HepG2 (cell line): Measurements from ENCODE around the gene IRF4. TPM values are rescaled to one million over a fixed set of nuclear protein-coding genes. Genes with fewer than 3 reads are reported as not detected.

Experiments used
- ATAC-seq: fragments of 200-7000 bp; cut with Tn5 transposase; 3 replicates; pipeline ENCODE4 v1.9.1; 2020; ENCODE audit warnings: mild to moderate bottlenecking, moderate library complexity
- BruUV-seq: library from RNA; stranded (reverse); fragments of 400-500 nt; replicated peaks from 2 replicates; lab custom pipeline; 2021; lab: Mats Ljungman, UMichigan
- CTCF ChIA-PET: fragments of 300-600 bp; formaldehyde crosslinking; extraction: SDS; loops from one replicate; lab custom pipeline; 2021; ENCODE audit warnings: low total read pairs, inconsistent platforms, low intra/inter-chr PET ratio; lab: Yijun Ruan, JAX
- POLR2A ChIA-PET: fragments of 350-600 bp; sonication (Branson Sonifier 250); formaldehyde crosslinking; loops from one replicate; lab custom pipeline; 2020; ENCODE audit warnings: antibody characterized with exemption, inconsistent platforms; lab: Yijun Ruan, JAX
- DNase-seq: peaks from one replicate; pipeline ENCODE4 v3.0.0-alpha.2; 2015; ENCODE audit warnings: low spot score
- FAIRE-seq: peaks from 3 replicates; lab custom pipeline; 2011; peaks lifted over from hg19 to GRCh38; lab: Jason Lieb, UNC
- H2AFZ ChIP-seq: one replicate; pipeline ENCODE4 v1.6.1; 2011; ENCODE audit warnings: low read length, inconsistent platforms
- H3K27ac ChIP-seq: fragments of 300-600 bp; 3 replicates; pipeline ENCODE4 v1.8.0; 2011; ENCODE audit warnings: mixed run types, mild to moderate bottlenecking, mixed read lengths, low read length, inconsistent platforms; ENCODE audit not compliant: insufficient read depth; ENCODE audit errors: extremely low read length
- H3K27me3 ChIP-seq, 2 experiments: fragments of 200-600 bp in 1 of 2; 2 replicates in 1 of 2; 3 replicates in 1 of 2; pipeline versions ENCODE4 v1.6.0 to v1.8.0; 2011; ENCODE audit warnings: low read length in 2 of 2, mild to moderate bottlenecking in 2 of 2, moderate library complexity in 2 of 2, inconsistent platforms in 1 of 2; ENCODE audit not compliant: insufficient read depth in 2 of 2, control insufficient read depth in 1 of 2
- H3K36me3 ChIP-seq, 2 experiments: fragments of 200-600 bp in 1 of 2; replicated peaks in 1 of 2; 2 replicates in 1 of 2; 3 replicates in 1 of 2; pipeline versions ENCODE4 v1.5.1 to v1.8.0; 2011; ENCODE audit warnings: low read length in 2 of 2, inconsistent platforms in 1 of 2; ENCODE audit not compliant: insufficient read depth in 2 of 2, control insufficient read depth in 1 of 2
- H3K4me1 ChIP-seq: 2 replicates; pipeline ENCODE4 v1.5.1; 2012; ENCODE audit warnings: low read length, inconsistent platforms; ENCODE audit not compliant: insufficient read depth
- H3K4me2 ChIP-seq: 2 replicates; pipeline ENCODE4 v1.6.0; 2011; ENCODE audit warnings: low read depth, low read length, inconsistent platforms
- H3K4me3 ChIP-seq, 3 experiments: fragments of 200-600 bp in 1 of 3; sonication (generic), shearing (Covaris generic) in 1 of 3; replicated peaks in 1 of 3; 2 replicates each; pipeline ENCODE4 v1.5.1; 2011 to 2016; ENCODE audit warnings: low read length in 3 of 3, inconsistent platforms in 2 of 3, low read depth in 2 of 3, mild to moderate bottlenecking in 2 of 3, control low read depth in 1 of 3, mixed read lengths in 1 of 3; ENCODE audit not compliant: insufficient read depth in 1 of 3
- H3K79me2 ChIP-seq: one replicate; pipeline ENCODE4 v1.6.1; 2011; ENCODE audit warnings: low read length, inconsistent platforms; ENCODE audit not compliant: insufficient read depth
- H3K9ac ChIP-seq: 2 replicates; pipeline ENCODE4 v1.6.0; 2011; ENCODE audit warnings: mild to moderate bottlenecking, low read depth, low read length, inconsistent platforms; ENCODE audit not compliant: insufficient read depth
- H3K9me3 ChIP-seq: 2 replicates; pipeline ENCODE4 v1.5.1; 2012; ENCODE audit warnings: mild to moderate bottlenecking, low read length
- H4K20me1 ChIP-seq: 2 replicates; pipeline ENCODE4 v1.6.0; 2011; ENCODE audit warnings: inconsistent platforms, mild to moderate bottlenecking, low read length, moderate library complexity; ENCODE audit not compliant: insufficient read depth
- BCL6 ChIP-seq: IDR thresholded peaks from 2 replicates; pipeline ENCODE4 v1.6.1; 2016; ENCODE audit warnings: missing genetic modification reagents, missing compliant biosample characterization
- DMAP1 ChIP-seq: IDR thresholded peaks from 2 replicates; pipeline ENCODE4 v1.6.1; 2016
- FOXA3 ChIP-seq: IDR thresholded peaks from 2 replicates; pipeline ENCODE4 v1.6.1; 2016; ENCODE audit warnings: missing genetic modification reagents, missing compliant biosample characterization
- IRF9 ChIP-seq: sonication (generic); formaldehyde crosslinking; IDR thresholded peaks from 2 replicates; pipeline ENCODE4 v1.8.0; 2022; ENCODE audit warnings: missing genetic modification reagents, mild to moderate bottlenecking, borderline replicate concordance
- ZBTB3 ChIP-seq: sonication (generic); formaldehyde crosslinking; IDR thresholded peaks from 2 replicates; pipeline ENCODE4 v1.4.0; 2020; ENCODE audit warnings: low read depth, mild to moderate bottlenecking, moderate library complexity, missing genetic modification reagents, borderline replicate concordance
- ZBTB33 ChIP-seq: sonication (generic); formaldehyde crosslinking; IDR thresholded peaks from 2 replicates; pipeline ENCODE4 v1.4.0; 2020; ENCODE audit warnings: missing genetic modification reagents
- ZSCAN25 ChIP-seq: sonication (generic); formaldehyde crosslinking; IDR thresholded peaks from 2 replicates; pipeline ENCODE4 v1.8.0; 2022; ENCODE audit warnings: mild to moderate bottlenecking, missing genetic modification reagents
- WGBS: methylation state at CpG from one replicate; pipeline ENCODE4 v1.1.6; 2017; ENCODE audit warnings: low lambda C conversion rate; 5-methylcytosine and 5-hydroxymethylcytosine counted together
- in situ Hi-C: cut with HindIII; loops from 2 replicates; pipeline ENCODE4 v1.10.0; 2017; ENCODE audit warnings: low pct_unique_long_range_greater_than_20kb; ENCODE audit not compliant: extremely low pct_ligation_motif_present
- intact Hi-C: fragments of 100-400 bp; cut with micrococcal nuclease; formaldehyde crosslinking; loops from one replicate; pipeline ENCODE4 v1.10.0; 2022; ENCODE audit not compliant: unreplicated experiment
- polyA plus RNA-seq, 8 experiments: library from polyadenylated mRNA; depleted of rRNA in 3 of 8; stranded (reverse) in 7 of 8; unstranded in 1 of 8; fragments of >200 nt; fragmentation: Illumina TruSeq in 4 of 8; extraction: Trizol in 4 of 8; gene quantifications; 2 replicates each; pipeline versions ENCODE4 v1.2.1 to v1.2.3, GENCODE V29; 2011 to 2016; ENCODE audit warnings: low read depth in 4 of 8, missing spikeins in 1 of 8, mixed read lengths in 1 of 8; ENCODE audit not compliant: insufficient read depth in 1 of 8
- total RNA-seq, 5 experiments: library from RNA; depleted of rRNA; stranded (reverse); fragments of >200 nt; fragmentation: Illumina TruSeq; extraction: Trizol; gene quantifications; 2 replicates each; pipeline ENCODE4 v1.2.3, GENCODE V29; 2016; ENCODE audit warnings: low read depth in 1 of 5
- TF ChIP-seq, protein P1 (sequence below): sonication (generic); formaldehyde crosslinking; IDR thresholded peaks from 2 replicates; pipeline ENCODE4 v1.4.0; 2020; ENCODE audit warnings: missing genetic modification reagents, mild to moderate bottlenecking, borderline replicate concordance
- TF ChIP-seq, protein P2 (sequence below): IDR thresholded peaks from 2 replicates; pipeline ENCODE4 v1.6.1; 2016; ENCODE audit warnings: low read depth
- TF ChIP-seq, protein P3 (sequence below): IDR thresholded peaks from 2 replicates; pipeline ENCODE4 v1.6.1; 2016; ENCODE audit warnings: mild to moderate bottlenecking

The IRF4 gene
- total and polyA plus RNA-seq, 2 of the 13 experiments (the other 11 are each of a cell fraction or from before 2014, with no cell fraction given), result 0.07 to 0.09 TPM

- TF ChIP-seq ZBTB33 (CRISPR knock-in tag) (peak; percentile 77), BCL6 (CRISPR knock-in tag) (peak; percentile 17; the same call in 1 of the 2 replicates)
These were observed 30.7 kb upstream of the IRF4 start (continued) for GRCh38 chr6:360764-361373.

DNA sequence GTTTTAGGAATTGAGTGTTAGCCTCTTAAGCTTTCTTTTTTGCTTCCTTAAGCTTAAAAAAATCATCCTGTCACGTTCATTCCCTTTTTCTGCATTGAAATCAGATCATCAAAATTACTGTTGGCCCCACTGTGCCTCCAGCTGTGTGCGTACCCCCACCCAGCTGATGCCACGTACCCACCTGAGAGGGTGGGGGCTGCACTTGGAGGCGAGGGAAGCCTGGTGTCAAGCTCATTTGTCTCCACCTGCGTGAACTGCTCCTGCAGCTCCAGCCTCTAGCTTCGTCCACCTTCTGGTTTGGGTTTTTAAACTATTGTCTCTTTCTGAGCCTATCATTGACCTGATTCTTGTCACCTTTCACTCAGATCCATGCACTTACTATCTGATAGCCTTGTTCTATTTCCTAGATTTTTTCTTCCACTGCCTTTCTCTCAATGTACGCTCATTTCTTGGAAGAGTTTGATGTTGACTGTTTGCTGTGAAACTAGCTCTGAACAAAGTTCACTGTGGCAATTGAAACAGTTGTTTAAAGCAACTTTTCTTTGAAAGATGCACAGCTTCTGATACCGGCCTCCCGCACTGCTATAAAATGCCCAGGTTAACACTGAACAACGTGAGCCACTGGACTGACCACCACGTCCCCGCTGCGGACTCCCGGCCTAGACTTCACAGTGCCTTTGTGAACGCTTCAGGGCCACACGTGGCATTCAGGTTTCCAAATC lies 30.0 kb upstream of the IRF4 start:
- peak; percentile 26 for FAIRE-seq
- TF ChIP-seq FOXA3 (peak; percentile 25; the same call in 1 of the 2 replicates), ZSCAN25 (CRISPR knock-in tag) (0 out of 2 replicates have a peak, but pooled peaks have one; percentile 43), ZBTB3 (CRISPR knock-in tag) (no peak), DMAP1 (CRISPR knock-in tag) (0 out of 2 replicates have a peak, but pooled peaks have one; percentile 25), IRF9 (CRISPR knock-in tag) (0 out of 2 replicates have a peak, but pooled peaks have one; percentile 12)
- TF ChIP-seq, protein P1, sequence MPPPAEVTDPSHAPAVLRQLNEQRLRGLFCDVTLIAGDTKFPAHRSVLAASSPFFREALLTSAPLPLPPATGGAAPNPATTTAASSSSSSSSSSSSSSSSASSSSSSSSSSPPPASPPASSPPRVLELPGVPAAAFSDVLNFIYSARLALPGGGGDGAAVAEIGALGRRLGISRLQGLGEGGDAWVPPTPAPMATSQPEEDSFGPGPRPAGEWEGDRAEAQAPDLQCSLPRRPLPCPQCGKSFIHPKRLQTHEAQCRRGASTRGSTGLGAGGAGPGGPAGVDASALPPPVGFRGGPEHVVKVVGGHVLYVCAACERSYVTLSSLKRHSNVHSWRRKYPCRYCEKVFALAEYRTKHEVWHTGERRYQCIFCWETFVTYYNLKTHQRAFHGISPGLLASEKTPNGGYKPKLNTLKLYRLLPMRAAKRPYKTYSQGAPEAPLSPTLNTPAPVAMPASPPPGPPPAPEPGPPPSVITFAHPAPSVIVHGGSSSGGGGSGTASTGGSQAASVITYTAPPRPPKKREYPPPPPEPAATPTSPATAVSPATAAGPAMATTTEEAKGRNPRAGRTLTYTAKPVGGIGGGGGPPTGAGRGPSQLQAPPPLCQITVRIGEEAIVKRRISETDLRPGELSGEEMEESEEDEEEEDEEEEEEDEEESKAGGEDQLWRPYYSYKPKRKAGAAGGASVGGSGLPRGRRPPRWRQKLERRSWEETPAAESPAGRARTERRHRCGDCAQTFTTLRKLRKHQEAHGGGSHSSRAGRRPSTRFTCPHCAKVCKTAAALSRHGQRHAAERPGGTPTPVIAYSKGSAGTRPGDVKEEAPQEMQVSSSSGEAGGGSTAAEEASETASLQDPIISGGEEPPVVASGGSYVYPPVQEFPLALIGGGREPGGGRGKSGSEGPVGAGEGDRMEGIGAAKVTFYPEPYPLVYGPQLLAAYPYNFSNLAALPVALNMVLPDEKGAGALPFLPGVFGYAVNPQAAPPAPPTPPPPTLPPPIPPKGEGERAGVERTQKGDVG (CRISPR knock-in tag), result peak; percentile 2; the same call in 1 of the 2 replicates
- TF ChIP-seq, protein P2, sequence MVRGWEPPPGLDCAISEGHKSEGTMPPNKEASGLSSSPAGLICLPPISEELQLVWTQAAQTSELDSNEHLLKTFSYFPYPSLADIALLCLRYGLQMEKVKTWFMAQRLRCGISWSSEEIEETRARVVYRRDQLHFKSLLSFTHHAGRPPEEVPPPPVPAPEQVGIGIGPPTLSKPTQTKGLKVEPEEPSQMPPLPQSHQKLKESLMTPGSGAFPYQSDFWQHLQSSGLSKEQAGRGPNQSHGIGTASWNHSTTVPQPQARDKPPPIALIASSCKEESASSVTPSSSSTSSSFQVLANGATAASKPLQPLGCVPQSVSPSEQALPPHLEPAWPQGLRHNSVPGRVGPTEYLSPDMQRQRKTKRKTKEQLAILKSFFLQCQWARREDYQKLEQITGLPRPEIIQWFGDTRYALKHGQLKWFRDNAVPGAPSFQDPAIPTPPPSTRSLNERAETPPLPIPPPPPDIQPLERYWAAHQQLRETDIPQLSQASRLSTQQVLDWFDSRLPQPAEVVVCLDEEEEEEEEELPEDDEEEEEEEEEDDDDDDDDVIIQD (CRISPR knock-in tag), result no peak
- TF ChIP-seq, protein P3, sequence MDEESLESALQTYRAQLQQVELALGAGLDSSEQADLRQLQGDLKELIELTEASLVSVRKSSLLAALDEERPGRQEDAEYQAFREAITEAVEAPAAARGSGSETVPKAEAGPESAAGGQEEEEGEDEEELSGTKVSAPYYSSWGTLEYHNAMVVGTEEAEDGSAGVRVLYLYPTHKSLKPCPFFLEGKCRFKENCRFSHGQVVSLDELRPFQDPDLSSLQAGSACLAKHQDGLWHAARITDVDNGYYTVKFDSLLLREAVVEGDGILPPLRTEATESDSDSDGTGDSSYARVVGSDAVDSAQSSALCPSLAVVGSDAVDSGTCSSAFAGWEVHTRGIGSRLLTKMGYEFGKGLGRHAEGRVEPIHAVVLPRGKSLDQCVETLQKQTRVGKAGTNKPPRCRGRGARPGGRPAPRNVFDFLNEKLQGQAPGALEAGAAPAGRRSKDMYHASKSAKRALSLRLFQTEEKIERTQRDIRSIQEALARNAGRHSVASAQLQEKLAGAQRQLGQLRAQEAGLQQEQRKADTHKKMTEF (CRISPR knock-in tag), result 0 out of 2 replicates have a peak, but pooled peaks have one; percentile 23

More for the DNA sequence above, 30.0 kb upstream of the IRF4 start:
- BruUV-seq, result no TSS peak
- H4K20me1 ChIP-seq, result no peaks in the 10 kb centered on the region
- DNase-seq (no peak), ATAC-seq (peak; percentile 14)
- peak overlapping the region; percentile 40 for H3K4me2 ChIP-seq
- H2AFZ ChIP-seq, result no peak overlapping the region
- ChIA-PET CTCF (no interaction called here), POLR2A (interaction anchor here (1.2 to 1.8 kb wide), 2 partner anchors 141 to 162 kb away, joined by 3 to 4 read pairs; no protein-coding TSS in a partner anchor)
- 32% methylated on average over 16 of the region's 16 CpGs for WGBS
- no peak overlapping the region for H3K9ac ChIP-seq
- peaks cover 0 to 18% of the 10 kb centered on the region in 2 experiments; a peak in 4 of 5 replicates for H3K27me3 ChIP-seq
- H3K27ac ChIP-seq, result no peak overlapping the region
- no peaks in the 10 kb centered on the region for H3K9me3 ChIP-seq
- intact Hi-C loops (loop anchor here (1.0 kb wide), 1 partner anchor 173 kb away; no protein-coding TSS in a partner anchor), in situ Hi-C loops (no loop called here)
- peaks cover 16% of the 10 kb centered on the region for H3K4me1 ChIP-seq
- H3K36me3 ChIP-seq, result no peaks in the 10 kb centered on the region
- no peak overlapping the region; a peak in 1 of 6 replicates for H3K4me3 ChIP-seq
- no peaks in the 10 kb centered on the region for H3K79me2 ChIP-seq
